ENCODE data around the gene AP3D1.

DNA sequence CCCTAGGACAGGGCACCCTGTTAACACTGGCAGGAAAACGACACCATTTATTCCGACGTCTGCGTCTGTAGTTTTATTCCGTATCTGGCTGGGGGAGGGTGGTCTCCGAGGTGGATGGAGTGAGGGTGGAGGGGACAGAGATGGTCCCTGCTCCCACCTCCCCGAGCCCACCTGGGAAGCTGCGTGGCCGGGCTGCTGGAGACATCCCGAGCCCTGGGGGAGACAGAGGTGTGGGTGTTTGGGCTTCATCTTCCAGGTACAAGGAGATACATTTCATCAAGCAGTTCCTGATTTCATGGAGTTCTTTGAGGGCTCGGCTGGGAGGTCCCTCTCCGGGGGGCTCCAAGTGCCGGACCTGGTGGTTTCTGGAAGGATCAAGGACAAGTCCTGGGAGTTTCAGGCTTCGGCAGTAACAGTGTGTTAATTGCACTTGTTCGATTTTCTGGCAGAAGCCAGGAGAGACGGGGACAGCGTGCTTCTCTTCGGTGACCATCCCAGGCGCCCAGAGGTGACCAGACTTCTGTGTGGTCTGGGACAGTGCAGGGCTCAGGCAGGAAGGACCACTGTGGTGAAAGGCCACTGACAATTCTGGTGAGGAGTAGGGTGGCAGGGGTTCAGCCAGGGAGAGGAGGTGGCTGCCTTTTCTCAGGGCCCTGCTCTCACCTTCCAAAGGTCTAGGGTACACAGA is 80.2 kb downstream of the AP3D1 start:
- TF ChIP-seq TAF1 (IDR thresholded peaks at IDR 0.05; ENCODE audit: low read depth, low read length) (no peak), POLR2AphosphoS5 (IDR thresholded peaks at IDR 0.05; ENCODE audit: low read depth, low read length) (no peak)

Measured in GM12891 (cell line).